Measurements from ENCODE around the gene LZTR1. TPM values are rescaled to one million over a fixed set of nuclear protein-coding genes. Genes with fewer than 3 reads are reported as not detected.

The LZTR1 gene
- polyA plus RNA-seq, 1 of the 3 experiments (the other 2 are of a cell fraction) = 37.7 TPM

GRCh38 chr22:20949698-20950183, 32.4 kb upstream of the LZTR1 start:
- Histone ChIP-seq H3K4me3 (ENCODE audit: low read depth in 2 of 2, low read length in 1 of 2) (no peak overlapping the region), H3K36me3 (replicated peaks in 1 of 2; ENCODE audit: control insufficient read depth in 1 of 2, insufficient read depth in 2 of 2, low read length in 1 of 2) (peaks cover 28 to 45% of the 10 kb centered on the region in 2 experiments), H3K9me2 (no peaks in the 10 kb centered on the region), H3K4me2 (no peak overlapping the region), H3K27me3 (ENCODE audit: insufficient read depth) (no peaks in the 10 kb centered on the region), H3K4me1 (ENCODE audit: control insufficient read depth in 1 of 2, insufficient read depth in 2 of 2, low read depth in 1 of 2, low read length in 1 of 2) (peaks cover 5 to 13% of the 10 kb centered on the region in 2 experiments; a peak in 2 of 4 replicates), H3K79me2 (ENCODE audit: insufficient read depth) (peaks cover 80% of the 10 kb centered on the region), H3F3A (replicated peaks; ENCODE audit: insufficient read depth) (peaks cover 13% of the 10 kb centered on the region), H3K9me3 (no peaks in the 10 kb centered on the region), H3K27ac (ENCODE audit: low read depth in 2 of 2, low read length in 1 of 2) (no peak overlapping the region), H4K20me1 (ENCODE audit: insufficient read depth) (peaks cover 72% of the 10 kb centered on the region), H2AFZ (ENCODE audit: low read depth) (no peak overlapping the region), H3K9ac (no peak overlapping the region)
- ChIA-PET CTCF (interaction anchor here (1.0 to 4.0 kb wide), 3 partner anchors 12 kb away, joined by 3 to 26 read pairs (median 5); no protein-coding TSS in a partner anchor), POLR2A (no interaction called here)
- TF ChIP-seq SIN3A (IDR thresholded peaks at IDR 0.05; ENCODE audit: borderline replicate concordance, low read depth, low read length) = no peak
- no peak for TF ChIP-seq EP300 (IDR thresholded peaks at IDR 0.05; ENCODE audit: borderline replicate concordance in 1 of 2, low read depth in 1 of 2, low read length in 1 of 2)
- TF ChIP-seq REST (IDR thresholded peaks at IDR 0.05; ENCODE audit: low read depth, low read length) = no peak
- 88% methylated on average over 13 of the region's 13 CpGs for WGBS (ENCODE audit: low lambda C conversion rate)
- no peak for DNase-seq

GRCh38 chr22:20951151-20951931, 30.8 kb upstream of the LZTR1 start:
- CTCF ChIA-PET = interaction anchor here (0.9 to 4.0 kb wide), 4 partner anchors 11 to 147 kb away, joined by 3 to 26 read pairs (median 4); partner anchors contain the start of gene CRKL
- no peak overlapping the region for H2AFZ ChIP-seq (ENCODE audit: low read depth)
- H3K79me2 ChIP-seq (ENCODE audit: insufficient read depth) = peaks cover 64% of the 10 kb centered on the region

More at GRCh38 chr22:20951151-20951931, 30.8 kb upstream of the LZTR1 start:
- H3K9me3 ChIP-seq = no peaks in the 10 kb centered on the region
- peaks cover 0 to 5% of the 10 kb centered on the region in 2 experiments; a peak in 2 of 4 replicates for H3K4me1 ChIP-seq (ENCODE audit: control insufficient read depth in 1 of 2, insufficient read depth in 2 of 2, low read depth in 1 of 2, low read length in 1 of 2)
- WGBS (ENCODE audit: low lambda C conversion rate) = 96% methylated on average over 10 of the region's 10 CpGs
- peaks cover 8% of the 10 kb centered on the region for H3F3A ChIP-seq (replicated peaks; ENCODE audit: insufficient read depth)
- H3K27me3 ChIP-seq (ENCODE audit: insufficient read depth) = no peaks in the 10 kb centered on the region
- peaks cover 28 to 45% of the 10 kb centered on the region in 2 experiments for H3K36me3 ChIP-seq (replicated peaks in 1 of 2; ENCODE audit: control insufficient read depth in 1 of 2, insufficient read depth in 2 of 2, low read length in 1 of 2)
- H4K20me1 ChIP-seq (ENCODE audit: insufficient read depth) = peaks cover 56% of the 10 kb centered on the region
- H3K9me2 ChIP-seq = no peaks in the 10 kb centered on the region
- POLR2A ChIA-PET = no interaction called here
- H3K9ac ChIP-seq = no peak overlapping the region
- no peak for DNase-seq
- TF ChIP-seq NFIC (IDR thresholded peaks at IDR 0.05; ENCODE audit: borderline replicate concordance) (no peak), SMC3 (IDR thresholded peaks at IDR 0.05; ENCODE audit: low read depth, low read length) (no peak), CHD2 (IDR thresholded peaks at IDR 0.05; ENCODE audit: low read length, partially characterized antibody) (no peak), YY1 (IDR thresholded peaks at IDR 0.05; ENCODE audit: low read depth) (no peak), EP300 (IDR thresholded peaks at IDR 0.05; ENCODE audit: borderline replicate concordance in 1 of 2, low read depth in 1 of 2, low read length in 1 of 2) (no peak), GABPA (IDR thresholded peaks at IDR 0.05; ENCODE audit: low read depth) (no peak), JUND (IDR thresholded peaks at IDR 0.05) (no peak), POLR2AphosphoS5 (IDR thresholded peaks at IDR 0.05; ENCODE audit: low read depth, low read length) (no peak), RAD21 (IDR thresholded peaks at IDR 0.05; ENCODE audit: low read length) (no peak)
- no peak overlapping the region for H3K27ac ChIP-seq (ENCODE audit: low read depth in 2 of 2, low read length in 1 of 2)
- no peak overlapping the region for H3K4me2 ChIP-seq
- H3K4me3 ChIP-seq (ENCODE audit: low read depth in 2 of 2, low read length in 1 of 2) = no peak overlapping the region

Measured in SK-N-SH (cell line).